GM23338 (cell line): ENCODE results near the gene ZNF800. TPM values are rescaled to one million over a fixed set of nuclear protein-coding genes. Genes with fewer than 3 reads are reported as not detected.

Experiments
- ATAC-seq: fragments of 200-7000 bp; cut with Tn5 transposase; 3 replicates; pipeline ENCODE4 v1.9.1; 2020
- DNase-seq: peaks from one replicate; pipeline ENCODE4 v3.0.0-alpha.2; 2015; ENCODE audit warnings: low spot score
- H2AFZ ChIP-seq: fragments of 200-600 bp; sonication (generic); 2 replicates; pipeline ENCODE4 v1.8.0; 2016; ENCODE audit warnings: antibody characterized with exemption, mild to moderate bottlenecking, moderate library complexity
- H3F3A ChIP-seq: fragments of 200-600 bp; sonication (generic); replicated peaks from 2 replicates; pipeline ENCODE4 v1.8.0; 2017; ENCODE audit warnings: antibody characterized with exemption, mixed run types, low read depth
- H3K27ac ChIP-seq: fragments of 200-600 bp; sonication (generic); 2 replicates; pipeline ENCODE4 v1.6.1; 2016; ENCODE audit warnings: low read depth
- H3K27me3 ChIP-seq: fragments of 200-600 bp; sonication (generic); 2 replicates; pipeline ENCODE4 v1.8.0; 2016; ENCODE audit warnings: mild to moderate bottlenecking, mixed run types, moderate library complexity; ENCODE audit not compliant: insufficient read depth
- H3K36me3 ChIP-seq: fragments of 200-600 bp; sonication (generic); 2 replicates; pipeline ENCODE4 v1.8.0; 2016; ENCODE audit warnings: mild to moderate bottlenecking; ENCODE audit not compliant: insufficient read depth
- H3K4me1 ChIP-seq: fragments of 200-600 bp; sonication (generic); 2 replicates; pipeline ENCODE4 v1.8.0; 2016; ENCODE audit warnings: mild to moderate bottlenecking, moderate library complexity; ENCODE audit not compliant: insufficient read depth
- H3K4me2 ChIP-seq: fragments of 200-600 bp; sonication (generic); 2 replicates; pipeline ENCODE4 v1.7.1; 2017; ENCODE audit warnings: mixed run types
- H3K4me3 ChIP-seq: fragments of 200-600 bp; sonication (generic); 2 replicates; pipeline ENCODE4 v1.6.1; 2016; ENCODE audit warnings: mixed run types
- H3K79me2 ChIP-seq: fragments of 200-600 bp; sonication (generic); replicated peaks from 2 replicates; pipeline ENCODE4 v1.8.0; 2017; ENCODE audit warnings: mild to moderate bottlenecking; ENCODE audit not compliant: insufficient read depth
- H3K9me2 ChIP-seq: fragments of 200-600 bp; sonication (generic); 2 replicates; pipeline ENCODE4 v1.8.0; 2017; ENCODE audit not compliant: insufficient read depth
- H4K20me1 ChIP-seq: fragments of 200-600 bp; sonication (generic); replicated peaks from 2 replicates; pipeline ENCODE4 v1.8.0; 2017; ENCODE audit warnings: mild to moderate bottlenecking; ENCODE audit not compliant: insufficient read depth
- H3K27ac Mint-ChIP-seq: 2 replicates; pipeline ENCODE4 v1.8.0; 2020; ENCODE audit warnings: inconsistent platforms, mild to moderate bottlenecking, moderate library complexity, mixed read lengths
- H3K27me3 Mint-ChIP-seq: 3 replicates; pipeline ENCODE4 v1.8.0; 2022; ENCODE audit warnings: low read depth, mild to moderate bottlenecking, moderate library complexity, mixed read lengths, inconsistent platforms; ENCODE audit not compliant: insufficient read depth, poor library complexity
- H3K36me3 Mint-ChIP-seq: 3 replicates; pipeline ENCODE4 v1.8.0; 2021; ENCODE audit warnings: low read depth, mild to moderate bottlenecking, inconsistent platforms, moderate library complexity, mixed read lengths
- H3K4me1 Mint-ChIP-seq: 3 replicates; pipeline ENCODE4 v1.8.0; 2020; ENCODE audit warnings: mild to moderate bottlenecking, inconsistent platforms, mixed read lengths
- H3K4me3 Mint-ChIP-seq: 3 replicates; pipeline ENCODE4 v1.8.0; 2021; ENCODE audit warnings: moderate library complexity, mild to moderate bottlenecking, inconsistent platforms, mixed read lengths
- H3K9me3 Mint-ChIP-seq: 3 replicates; pipeline ENCODE4 v1.8.0; 2020; ENCODE audit warnings: moderate library complexity, mild to moderate bottlenecking, inconsistent platforms, mixed read lengths
- CTCF ChIP-seq, 2 experiments: fragments of 200-600 bp in 1 of 2; sonication (generic) in 1 of 2; conservative IDR thresholded peaks; 2 replicates each; pipeline versions ENCODE4 v1.5.1 to v1.6.1; 2016 to 2017; ENCODE audit warnings: antibody characterized with exemption in 2 of 2, low read depth in 2 of 2, mild to moderate bottlenecking in 2 of 2, moderate library complexity in 1 of 2
- ETS1 ChIP-seq: IDR thresholded peaks from 2 replicates; pipeline ENCODE4 v1.6.1; 2016; ENCODE audit warnings: antibody characterized with exemption
- EZH2 ChIP-seq: fragments of 200-600 bp; sonication (generic); IDR thresholded peaks from one replicate; pipeline ENCODE4 v1.8.0; 2017; ENCODE audit warnings: antibody characterized with exemption, mild to moderate bottlenecking, low read depth; ENCODE audit not compliant: unreplicated experiment
- EZH2phosphoT487 ChIP-seq: fragments of 200-600 bp; sonication (generic); IDR thresholded peaks from one replicate; pipeline ENCODE4 v1.8.1; 2018; ENCODE audit warnings: antibody characterized with exemption; ENCODE audit not compliant: unreplicated experiment
- NANOG ChIP-seq: IDR thresholded peaks from 2 replicates; pipeline ENCODE4 v1.6.1; 2016; ENCODE audit warnings: antibody characterized with exemption, borderline replicate concordance
- POLR2AphosphoS5 ChIP-seq: IDR thresholded peaks from 2 replicates; pipeline ENCODE4 v1.6.1; 2016; ENCODE audit warnings: antibody characterized with exemption, low read depth
- REST ChIP-seq: IDR thresholded peaks from one replicate; pipeline ENCODE4 v1.6.1; 2018; ENCODE audit warnings: antibody characterized with exemption; ENCODE audit not compliant: unreplicated experiment
- STAT1 ChIP-seq: IDR thresholded peaks from one replicate; pipeline ENCODE4 v1.6.1; 2016; ENCODE audit warnings: antibody characterized with exemption; ENCODE audit not compliant: unreplicated experiment
- ZNF114 ChIP-seq: fragments of 250-450 bp; sonication (Bioruptor Pico); IDR thresholded peaks from 2 replicates; pipeline ENCODE4 v1.5.0; 2020; ENCODE audit warnings: mild to moderate bottlenecking, moderate library complexity
- ZNF331 ChIP-seq: fragments of 250-450 bp; sonication (Bioruptor Pico); IDR thresholded peaks from 2 replicates; pipeline ENCODE4 v1.5.0; 2020; ENCODE audit warnings: low read depth, mild to moderate bottlenecking, moderate library complexity
- polyA plus RNA-seq: library from polyadenylated mRNA; unstranded; fragments of >200 nt; fragmentation: Nextera tagmentation; extraction: Ambion mirVana; gene quantifications from 2 replicates; pipeline ENCODE4 v1.2.1, GENCODE V29; 2016
- total RNA-seq: library from RNA; depleted of rRNA; stranded (reverse); fragments of >200 nt; shearing (Covaris generic); gene quantifications from 2 replicates; pipeline ENCODE4 v1.2.3, GENCODE V29; 2014

The ZNF800 gene
- total and polyA plus RNA-seq, 2 experiments from 2014 or later = 5.4 to 8.3 TPM

- TF ChIP-seq REST (no peak), NANOG (no peak), ZNF114 (CRISPR knock-in tag) (no peak), CTCF (conservative IDR thresholded peaks at IDR 0.05; ENCODE audit: low read depth in 2 of 2) (no peak)
Measured at GRCh38 chr7:127390186-127390816, 2.2 kb downstream of the ZNF800 start (continued).

GRCh38 chr7:127389321-127389720 is 3.2 kb downstream of the ZNF800 start:
- Histone ChIP-seq H3K36me3 (no peaks in the 10 kb centered on the region), H3K27me3 (peaks cover 37% of the 10 kb centered on the region), H2AFZ (no peak overlapping the region), H3K4me1 (no peaks in the 10 kb centered on the region; the same call in 1 of the 2 replicates), H3K9me2 (no peaks in the 10 kb centered on the region), H3K79me2 (no peaks in the 10 kb centered on the region), H3F3A (no peaks in the 10 kb centered on the region), H4K20me1 (peaks cover 7% of the 10 kb centered on the region), H3K27ac (no peak overlapping the region), H3K4me2 (no peak overlapping the region), H3K4me3 (no peak overlapping the region)
- DNase-seq (no peak), ATAC-seq (no peak)
- Mint-ChIP-seq H3K4me3 (no peak overlapping the region), H3K27ac (no peak overlapping the region), H3K4me1 (peaks cover 11% of the 10 kb centered on the region; the same call in 2 of the 3 replicates), H3K36me3 (peaks cover 9% of the 10 kb centered on the region), H3K9me3 (no peaks in the 10 kb centered on the region), H3K27me3 (peaks cover 23% of the 10 kb centered on the region)
- no peak for TF ChIP-seq CTCF (conservative IDR thresholded peaks at IDR 0.05; ENCODE audit: low read depth in 2 of 2)
- no peak for TF ChIP-seq EZH2
- TF ChIP-seq POLR2AphosphoS5 = no peak
- TF ChIP-seq REST = no peak
- no peak for TF ChIP-seq EZH2phosphoT487
- TF ChIP-seq ZNF331 = no peak
- no peak for TF ChIP-seq ZNF114 (CRISPR knock-in tag)
- no peak for TF ChIP-seq STAT1
- no peak for TF ChIP-seq ETS1
- no peak for TF ChIP-seq NANOG
